GM12865 (cell line): ENCODE data around the gene LACC1.

Source experiments
- DNase-seq: peaks from one replicate; pipeline ENCODE4 v3.0.0; 2010; ENCODE audit warnings: low read depth
- H3K4me3 ChIP-seq: 2 replicates; pipeline ENCODE4 v1.5.1; 2011; ENCODE audit warnings: mild to moderate bottlenecking, low read depth, low read length, control low read depth
- CTCF ChIP-seq: IDR thresholded peaks from 2 replicates; pipeline ENCODE4 v1.5.1; 2011; ENCODE audit warnings: low read length, control low read depth, low read depth, inconsistent platforms; ENCODE audit not compliant: insufficient read depth; ENCODE audit errors: missing control alignments

LACC1 gene

GRCh38 chr13:43876366-43876765 lies 3.3 kb upstream of the LACC1 start:
- DNase-seq: no peak
- TF ChIP-seq CTCF: no peak
- H3K4me3 ChIP-seq: no peak overlapping the region

DNA sequence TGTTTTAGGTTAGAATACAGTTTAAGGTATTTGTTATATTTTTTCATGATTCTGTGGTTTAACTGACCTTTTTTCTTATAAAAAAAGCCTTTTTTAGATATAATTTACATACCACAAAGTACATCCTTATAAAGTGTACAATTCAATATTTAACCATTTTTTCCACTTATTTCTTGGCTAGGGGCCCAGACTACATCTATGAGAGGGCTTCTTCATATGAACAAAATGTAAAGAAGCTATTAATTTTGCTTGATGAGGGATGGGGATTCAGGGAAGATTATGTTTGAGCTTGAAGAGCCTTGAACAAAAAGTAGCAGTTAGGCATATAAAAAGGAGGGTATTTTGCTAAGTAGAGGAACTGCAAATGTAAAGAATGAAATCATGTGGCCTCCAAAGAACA lies 2.4 kb upstream of the LACC1 start:
- no peak overlapping the region for H3K4me3 ChIP-seq
- no peak for DNase-seq
- no peak for TF ChIP-seq CTCF

DNA sequence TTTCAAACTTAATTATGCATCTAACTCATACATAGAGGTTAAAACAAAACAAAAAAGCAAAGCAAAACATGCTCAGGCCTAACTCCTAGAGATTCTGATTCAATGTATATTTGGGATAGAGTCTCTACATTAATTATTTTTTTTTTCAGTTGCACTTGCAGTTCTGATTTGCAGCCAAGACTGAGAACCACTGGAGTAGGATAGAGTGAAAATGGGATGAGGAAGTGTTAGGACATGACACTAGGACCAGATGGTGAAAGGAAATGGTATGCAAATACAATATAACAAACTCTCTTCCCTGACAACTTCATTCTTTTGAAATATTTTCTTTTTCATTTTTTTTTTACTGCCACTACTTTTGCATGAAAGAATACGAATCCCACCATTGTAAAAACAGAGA lies 1.9 kb upstream of the LACC1 start:
- TF ChIP-seq CTCF: no peak
- DNase-seq: no peak
- no peak overlapping the region for H3K4me3 ChIP-seq

- peak; percentile 89 for DNase-seq
- peak within 1 kb of the TSS; percentile 92 for H3K4me3 ChIP-seq
- TF ChIP-seq CTCF: no peak
Observed at GRCh38 chr13:43878892-43879754, 581 bp upstream of the LACC1 start, which contains the start of gene CCDC122. CCDC122 (minus strand) TSS chr13:43879740; CDS start chr13:43869376, 10,364 bp downstream.

DNA sequence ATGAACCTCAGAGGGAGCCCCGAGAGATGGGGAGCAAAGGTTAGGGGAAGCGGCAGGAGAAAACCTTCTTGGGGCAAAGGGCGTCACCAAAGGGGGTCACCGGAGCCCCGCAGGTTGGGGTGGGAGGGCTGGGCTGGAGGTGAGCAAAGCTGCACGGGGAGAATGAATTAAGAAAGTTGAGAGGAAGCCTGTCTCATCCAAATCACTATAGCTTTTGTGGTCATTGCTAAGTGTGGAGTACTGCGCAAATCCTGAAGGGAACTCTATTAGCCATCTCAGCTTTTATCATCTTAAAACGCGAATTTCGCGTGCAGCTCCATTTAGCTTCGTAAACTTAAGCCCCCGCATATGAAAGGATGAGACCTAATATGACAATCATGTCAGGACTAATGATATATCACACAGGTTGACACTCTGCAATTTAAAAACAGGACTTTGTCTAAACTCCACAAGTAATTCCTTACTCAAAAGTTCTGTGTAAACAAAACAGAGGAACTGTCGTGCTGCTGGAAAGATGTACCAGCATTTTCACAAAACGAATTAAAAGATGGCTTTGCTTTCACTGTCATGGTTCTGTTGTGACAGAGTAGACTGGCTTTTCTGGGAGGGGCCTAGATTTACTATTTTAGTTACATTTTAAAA lies 631 bp downstream of the LACC1 start:
- TF ChIP-seq CTCF: no peak
- peak overlapping the region; percentile 92 for H3K4me3 ChIP-seq
- no peak for DNase-seq

DNA sequence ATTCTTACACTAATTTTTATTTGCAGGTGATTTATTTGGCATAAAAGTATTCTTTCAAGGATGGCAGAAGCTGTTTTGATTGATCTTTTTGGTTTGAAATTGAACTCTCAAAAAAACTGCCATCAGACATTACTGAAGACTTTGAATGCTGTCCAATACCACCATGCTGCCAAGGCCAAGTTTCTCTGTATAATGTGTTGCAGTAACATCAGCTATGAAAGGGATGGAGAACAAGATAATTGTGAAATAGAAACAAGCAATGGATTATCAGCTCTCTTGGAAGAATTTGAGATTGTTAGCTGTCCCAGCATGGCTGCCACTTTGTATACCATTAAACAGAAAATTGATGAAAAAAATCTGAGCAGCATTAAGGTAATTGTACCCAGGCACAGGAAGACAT lies 1.2 kb downstream of the LACC1 start:
- H3K4me3 ChIP-seq: no peak overlapping the region
- no peak for DNase-seq
- TF ChIP-seq CTCF: no peak
